Ureter (tissue), 1 donor: ENCODE measurements around the gene C17orf50. TPM values are rescaled to one million over a fixed set of nuclear protein-coding genes. Genes with fewer than 3 reads are reported as not detected.
"Not testable (repeated sequence)": the region's sequence is repeated elsewhere in the genome, so short reads cannot be mapped to it uniquely, and the experiment has no call there.

ENCODE experiments used
- DNase-seq: peaks from one replicate; pipeline ENCODE4 v3.0.0-alpha.2; 2020; ENCODE audit warnings: low spot score
- total RNA-seq: library from RNA; stranded (reverse); gene quantifications from one replicate; pipeline ENCODE4 v1.2.4, GENCODE V29; 2023
- donor health status: DM: yes; HTN: yes; CAD: no.

The C17orf50 gene
- total RNA-seq, 1 donor from 2014 or later, result not detected

- no peak for DNase-seq
Measured at GRCh38 chr17:35734396-35734795, 26.3 kb upstream of the C17orf50 start.

GRCh38 chr17:35735036-35735805 lies 25.5 kb upstream of the C17orf50 start:
- no peak for DNase-seq

GRCh38 chr17:35736236-35736635 lies 24.5 kb upstream of the C17orf50 start:
- DNase-seq, result no peak

- no peak for DNase-seq
Measured at GRCh38 chr17:35738519-35739133, 22.1 kb upstream of the C17orf50 start.

- no peak for DNase-seq
Measured at GRCh38 chr17:35740216-35740615, 20.5 kb upstream of the C17orf50 start.

GRCh38 chr17:35740997-35741931 lies 19.4 kb upstream of the C17orf50 start:
- no peak for DNase-seq

- no peak for DNase-seq
Measured at GRCh38 chr17:35742496-35742895, 18.2 kb upstream of the C17orf50 start.

GRCh38 chr17:35742896-35743477 lies 17.7 kb upstream of the C17orf50 start:
- DNase-seq, result no peak

- DNase-seq, result no peak
Measured at GRCh38 chr17:35743626-35744328, 16.9 kb upstream of the C17orf50 start.

- DNase-seq, result no peak
Measured at GRCh38 chr17:35744830-35745229, 15.9 kb upstream of the C17orf50 start.

- no peak for DNase-seq
Measured at GRCh38 chr17:35745246-35745645, 15.4 kb upstream of the C17orf50 start.

GRCh38 chr17:35745749-35746320 lies 14.9 kb upstream of the C17orf50 start:
- DNase-seq, result no peak

GRCh38 chr17:35747540-35748017 lies 13.1 kb upstream of the C17orf50 start:
- peak; percentile 81 for DNase-seq

GRCh38 chr17:35748341-35748841 lies 12.3 kb upstream of the C17orf50 start:
- DNase-seq, result no peak

- DNase-seq, result no peak
Measured at GRCh38 chr17:35748979-35749378, 11.7 kb upstream of the C17orf50 start.

- DNase-seq, result no peak
Measured at GRCh38 chr17:35749560-35750412, 10.9 kb upstream of the C17orf50 start.

GRCh38 chr17:35750526-35751395 lies 9.9 kb upstream of the C17orf50 start:
- DNase-seq, result no peak

- not testable (repeated sequence) for DNase-seq
Measured at GRCh38 chr17:35751541-35751940, 9.1 kb upstream of the C17orf50 start.

GRCh38 chr17:35752471-35752870 lies 8.2 kb upstream of the C17orf50 start:
- DNase-seq, result no peak
